Upper lobe of left lung (tissue), 4 donors: ENCODE data around the gene KCNJ4.
"Not testable (repeated sequence)": the region's sequence is repeated elsewhere in the genome, so short reads cannot be mapped to it uniquely, and the experiment has no call there.

Experiments
- CTCF ChIP-seq, 6 experiments: fragments of 450-650 bp in 4 of 6; fragments of 200-600 bp in 2 of 6; sonication (generic) in 2 of 6; IDR thresholded peaks; one replicate each; pipeline ENCODE4 v1.5.1; 2016 to 2019; ENCODE audit warnings: antibody characterized with exemption in 6 of 6
- POLR2A ChIP-seq, 4 donors: fragments of 450-650 bp; IDR thresholded peaks; one replicate each; pipeline ENCODE4 v1.5.1; 2016 to 2017; ENCODE audit warnings: antibody characterized with exemption in 4 of 4, mild to moderate bottlenecking in 2 of 4
- POLR2AphosphoS5 ChIP-seq, 2 donors: sonication (generic); formaldehyde crosslinking; IDR thresholded peaks; one replicate each; pipeline ENCODE4 v1.5.1; 2017; ENCODE audit warnings: antibody characterized with exemption in 2 of 2

GRCh38 chr22:38381371-38381770 lies 73.6 kb downstream of the KCNJ4 start:
- TF ChIP-seq CTCF, POLR2A, POLR2AphosphoS5 (IDR thresholded peaks at IDR 0.05): not testable (repeated sequence)
